DOHH2 (cell line): ENCODE data around the gene RABGAP1L.

Experiments
- H3F3A ChIP-seq: fragments of 200-600 bp; sonication (generic), shearing (Covaris generic); 2 replicates; pipeline ENCODE4 v1.6.0; 2016; ENCODE audit warnings: antibody characterized with exemption, mild to moderate bottlenecking; ENCODE audit not compliant: control insufficient read depth, insufficient read depth
- H3K27ac ChIP-seq: fragments of 200-600 bp; sonication (generic); 2 replicates; pipeline ENCODE4 v1.5.1; 2014; ENCODE audit warnings: low read depth, mild to moderate bottlenecking, low read length, moderate library complexity
- H3K27me3 ChIP-seq: fragments of 200-600 bp; sonication (generic); 2 replicates; pipeline ENCODE4 v1.6.1; 2014; ENCODE audit warnings: mild to moderate bottlenecking, low read length, mixed read lengths; ENCODE audit not compliant: control insufficient read depth
- H3K36me3 ChIP-seq: fragments of 200-600 bp; sonication (generic); 2 replicates; pipeline ENCODE4 v1.6.1; 2014; ENCODE audit warnings: mild to moderate bottlenecking, low read length, moderate library complexity, mixed read lengths; ENCODE audit not compliant: control insufficient read depth
- H3K4me1 ChIP-seq: fragments of 200-600 bp; sonication (generic); 2 replicates; pipeline ENCODE4 v1.6.1; 2014; ENCODE audit warnings: mild to moderate bottlenecking, low read length, mixed read lengths; ENCODE audit not compliant: control insufficient read depth
- H3K4me2 ChIP-seq: fragments of 200-600 bp; sonication (generic); 2 replicates; pipeline ENCODE4 v1.6.0; 2014; ENCODE audit warnings: mild to moderate bottlenecking, low read length, moderate library complexity
- H3K4me3 ChIP-seq: fragments of 200-600 bp; sonication (generic); 2 replicates; pipeline ENCODE4 v1.5.1; 2014; ENCODE audit warnings: mild to moderate bottlenecking, low read length, mixed read lengths
- H3K79me2 ChIP-seq: fragments of 200-600 bp; sonication (generic); 2 replicates; pipeline ENCODE4 v1.6.1; 2014; ENCODE audit warnings: mild to moderate bottlenecking, low read length, mixed read lengths; ENCODE audit not compliant: control insufficient read depth
- H3K9me2 ChIP-seq: fragments of 200-600 bp; sonication (generic); replicated peaks from 2 replicates; pipeline ENCODE4 v1.6.1; 2014; ENCODE audit warnings: mild to moderate bottlenecking, low read length, mixed read lengths; ENCODE audit not compliant: control insufficient read depth
- H3K9me3 ChIP-seq: fragments of 200-600 bp; sonication (generic); 2 replicates; pipeline ENCODE4 v1.6.1; 2014; ENCODE audit warnings: antibody characterized with exemption, low read length, mixed read lengths; ENCODE audit not compliant: control insufficient read depth, insufficient read depth
- H4K20me1 ChIP-seq: fragments of 200-600 bp; sonication (generic); 2 replicates; pipeline ENCODE4 v1.6.0; 2014; ENCODE audit warnings: low read depth, mild to moderate bottlenecking, antibody characterized with exemption, low read length, moderate library complexity; ENCODE audit not compliant: control insufficient read depth, insufficient read depth
- EZH2phosphoT487 ChIP-seq: fragments of 200-600 bp; sonication (generic); IDR thresholded peaks from 2 replicates; pipeline ENCODE4 v1.6.1; 2017; ENCODE audit warnings: borderline replicate concordance, mild to moderate bottlenecking, antibody characterized with exemption, low read length, moderate library complexity, mixed read lengths
- TF ChIP-seq, protein P1 (sequence below): fragments of 200-600 bp; sonication (generic); IDR thresholded peaks from one replicate; pipeline ENCODE4 v1.5.1; 2014; ENCODE audit warnings: antibody characterized with exemption, mild to moderate bottlenecking, low read depth, low read length; ENCODE audit not compliant: poor library complexity, severe bottlenecking

The RABGAP1L gene

GRCh38 chr1:174364996-174365736, 205.8 kb downstream of the RABGAP1L start:
- Histone ChIP-seq H3K4me3 (no peak overlapping the region), H3K79me2 (peaks cover 76% of the 10 kb centered on the region), H3F3A (no peaks in the 10 kb centered on the region), H3K27ac (no peak overlapping the region), H4K20me1 (no peaks in the 10 kb centered on the region), H3K9me3 (no peaks in the 10 kb centered on the region), H3K4me1 (peaks cover 17% of the 10 kb centered on the region), H3K4me2 (no peak overlapping the region), H3K36me3 (peaks cover 37% of the 10 kb centered on the region), H3K27me3 (no peaks in the 10 kb centered on the region), H3K9me2 (no peaks in the 10 kb centered on the region)
- TF ChIP-seq, protein P1, sequence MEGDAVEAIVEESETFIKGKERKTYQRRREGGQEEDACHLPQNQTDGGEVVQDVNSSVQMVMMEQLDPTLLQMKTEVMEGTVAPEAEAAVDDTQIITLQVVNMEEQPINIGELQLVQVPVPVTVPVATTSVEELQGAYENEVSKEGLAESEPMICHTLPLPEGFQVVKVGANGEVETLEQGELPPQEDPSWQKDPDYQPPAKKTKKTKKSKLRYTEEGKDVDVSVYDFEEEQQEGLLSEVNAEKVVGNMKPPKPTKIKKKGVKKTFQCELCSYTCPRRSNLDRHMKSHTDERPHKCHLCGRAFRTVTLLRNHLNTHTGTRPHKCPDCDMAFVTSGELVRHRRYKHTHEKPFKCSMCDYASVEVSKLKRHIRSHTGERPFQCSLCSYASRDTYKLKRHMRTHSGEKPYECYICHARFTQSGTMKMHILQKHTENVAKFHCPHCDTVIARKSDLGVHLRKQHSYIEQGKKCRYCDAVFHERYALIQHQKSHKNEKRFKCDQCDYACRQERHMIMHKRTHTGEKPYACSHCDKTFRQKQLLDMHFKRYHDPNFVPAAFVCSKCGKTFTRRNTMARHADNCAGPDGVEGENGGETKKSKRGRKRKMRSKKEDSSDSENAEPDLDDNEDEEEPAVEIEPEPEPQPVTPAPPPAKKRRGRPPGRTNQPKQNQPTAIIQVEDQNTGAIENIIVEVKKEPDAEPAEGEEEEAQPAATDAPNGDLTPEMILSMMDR = no peak
- TF ChIP-seq EZH2phosphoT487 = no peak

- Histone ChIP-seq H3K36me3 (peaks cover 41% of the 10 kb centered on the region), H3K4me3 (no peak overlapping the region), H3F3A (no peaks in the 10 kb centered on the region; the same call in 1 of the 2 replicates), H3K4me2 (no peak overlapping the region), H3K27ac (no peak overlapping the region), H3K9me2 (no peaks in the 10 kb centered on the region), H3K9me3 (no peaks in the 10 kb centered on the region), H3K27me3 (no peaks in the 10 kb centered on the region), H3K4me1 (peaks cover 14% of the 10 kb centered on the region), H4K20me1 (no peaks in the 10 kb centered on the region), H3K79me2 (peaks cover 62% of the 10 kb centered on the region)
- TF ChIP-seq, protein P1 = no peak
- no peak for TF ChIP-seq EZH2phosphoT487
These were observed 207.6 kb downstream of the RABGAP1L start for GRCh38 chr1:174366946-174367345.

- H4K20me1 ChIP-seq = no peaks in the 10 kb centered on the region
These were observed 208.6 kb downstream of the RABGAP1L start for GRCh38 chr1:174367892-174368291.

More at GRCh38 chr1:174367892-174368291, 208.6 kb downstream of the RABGAP1L start:
- Histone ChIP-seq H3K4me2 (no peak overlapping the region), H3K79me2 (peaks cover 52% of the 10 kb centered on the region), H3K9me3 (no peaks in the 10 kb centered on the region), H3K4me3 (no peak overlapping the region), H3K27me3 (no peaks in the 10 kb centered on the region), H3K27ac (no peak overlapping the region), H3K4me1 (peaks cover 10% of the 10 kb centered on the region), H3K36me3 (peaks cover 45% of the 10 kb centered on the region), H3F3A (no peaks in the 10 kb centered on the region; the same call in 1 of the 2 replicates), H3K9me2 (no peaks in the 10 kb centered on the region)
- TF ChIP-seq, protein P1 = no peak
- no peak for TF ChIP-seq EZH2phosphoT487
